ENCODE results near the gene ARMC2.

The ARMC2 gene

DNA sequence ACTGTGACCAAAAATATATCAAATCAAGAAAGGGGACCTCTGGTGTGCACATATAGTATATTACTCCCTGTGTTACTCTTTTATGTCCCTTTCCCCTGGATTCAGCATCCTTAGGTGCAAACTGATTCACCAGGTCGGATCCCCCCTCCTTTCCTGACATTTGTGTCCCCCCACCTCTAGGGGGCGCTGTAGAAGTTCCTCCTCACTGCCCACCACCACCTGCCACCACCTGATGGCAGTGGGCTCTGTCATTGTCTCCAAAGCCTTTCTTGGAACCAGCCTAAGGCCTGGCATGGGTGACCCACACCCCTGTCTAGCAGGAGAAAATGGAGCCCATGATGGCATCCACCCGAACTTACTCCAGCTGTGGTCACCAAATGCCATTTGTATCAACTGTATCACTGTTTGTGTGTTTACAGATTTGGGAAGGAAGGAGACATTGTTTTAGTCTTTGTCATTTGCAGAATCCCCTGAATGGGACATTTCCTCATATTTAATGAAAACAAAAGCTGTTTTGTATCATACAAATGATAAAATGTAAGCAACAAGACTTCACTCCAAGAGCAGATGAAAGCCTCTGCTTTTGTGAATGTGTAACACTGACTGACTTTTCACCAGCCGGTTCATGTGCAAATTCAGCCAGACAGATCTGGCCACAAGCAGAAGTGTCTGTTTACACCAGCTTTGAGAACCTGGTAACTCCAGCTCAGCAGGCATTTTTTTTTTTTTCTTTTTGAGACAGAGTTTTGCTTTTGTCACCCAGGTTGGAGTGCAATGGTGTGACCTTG, 66.2 kb downstream of the ARMC2 start:
- no peak overlapping the region for H3K4me3 ChIP-seq (ENCODE audit: low read length)
- TF ChIP-seq, protein P1, sequence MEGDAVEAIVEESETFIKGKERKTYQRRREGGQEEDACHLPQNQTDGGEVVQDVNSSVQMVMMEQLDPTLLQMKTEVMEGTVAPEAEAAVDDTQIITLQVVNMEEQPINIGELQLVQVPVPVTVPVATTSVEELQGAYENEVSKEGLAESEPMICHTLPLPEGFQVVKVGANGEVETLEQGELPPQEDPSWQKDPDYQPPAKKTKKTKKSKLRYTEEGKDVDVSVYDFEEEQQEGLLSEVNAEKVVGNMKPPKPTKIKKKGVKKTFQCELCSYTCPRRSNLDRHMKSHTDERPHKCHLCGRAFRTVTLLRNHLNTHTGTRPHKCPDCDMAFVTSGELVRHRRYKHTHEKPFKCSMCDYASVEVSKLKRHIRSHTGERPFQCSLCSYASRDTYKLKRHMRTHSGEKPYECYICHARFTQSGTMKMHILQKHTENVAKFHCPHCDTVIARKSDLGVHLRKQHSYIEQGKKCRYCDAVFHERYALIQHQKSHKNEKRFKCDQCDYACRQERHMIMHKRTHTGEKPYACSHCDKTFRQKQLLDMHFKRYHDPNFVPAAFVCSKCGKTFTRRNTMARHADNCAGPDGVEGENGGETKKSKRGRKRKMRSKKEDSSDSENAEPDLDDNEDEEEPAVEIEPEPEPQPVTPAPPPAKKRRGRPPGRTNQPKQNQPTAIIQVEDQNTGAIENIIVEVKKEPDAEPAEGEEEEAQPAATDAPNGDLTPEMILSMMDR (conservative IDR thresholded peaks at IDR 0.05; ENCODE audit: low read depth, low read length), result peak; percentile 50
- DNase-seq (ENCODE audit: low read depth), result no peak

DNA sequence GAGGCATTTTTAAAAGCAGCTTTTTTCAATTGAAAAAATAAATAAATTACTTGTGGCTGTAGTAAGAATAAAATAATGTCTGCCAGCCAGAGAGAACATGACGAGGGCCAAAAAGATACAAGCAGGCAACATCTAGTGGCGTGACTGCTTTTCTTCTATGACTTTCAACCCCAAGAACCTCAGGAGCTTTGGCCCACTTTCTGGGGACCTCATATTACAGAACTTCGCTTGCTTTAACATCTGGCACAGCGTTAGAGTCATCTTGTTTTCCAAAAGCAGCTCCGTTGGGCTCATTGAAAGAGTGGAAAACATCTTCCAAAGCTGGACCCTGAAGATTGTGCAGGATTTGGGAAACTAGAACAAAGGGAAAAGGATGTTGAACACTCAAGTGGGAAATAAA, 67.0 kb downstream of the ARMC2 start:
- TF ChIP-seq, protein P1 (conservative IDR thresholded peaks at IDR 0.05; ENCODE audit: low read depth, low read length), result no peak
- DNase-seq (ENCODE audit: low read depth), result no peak
- no peak overlapping the region for H3K4me3 ChIP-seq (ENCODE audit: low read length)

DNA sequence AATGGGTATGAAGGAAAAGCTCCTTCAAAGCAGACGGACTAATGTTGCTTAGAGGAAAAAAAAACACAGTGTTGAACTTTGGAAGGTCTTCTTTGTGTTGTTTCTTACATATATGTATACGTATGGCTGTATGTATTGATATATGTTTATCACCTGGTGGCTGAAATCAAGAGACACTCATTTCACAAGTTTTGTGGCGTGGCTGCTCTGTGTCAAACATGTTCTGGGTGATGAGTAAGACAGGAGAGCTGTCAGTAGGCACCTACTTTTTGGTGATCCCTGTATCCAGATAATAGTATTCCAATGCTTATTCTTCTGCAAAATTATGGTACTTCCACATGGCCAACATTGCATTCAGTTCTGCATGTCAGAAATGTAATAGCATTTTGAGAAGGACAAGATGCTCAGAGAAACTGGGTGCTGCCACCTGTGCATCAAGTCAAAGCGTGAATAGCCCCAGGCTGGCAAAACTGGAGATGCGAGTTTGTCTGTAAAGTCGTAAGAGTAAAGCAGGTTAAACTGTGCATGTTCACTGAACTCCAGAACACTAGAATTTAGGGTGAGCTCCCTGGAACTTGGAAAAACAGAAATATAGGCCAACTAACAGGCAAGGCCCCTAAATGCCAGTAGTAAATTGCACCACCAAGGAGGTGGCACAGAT, 67.9 kb downstream of the ARMC2 start:
- TF ChIP-seq, protein P1 (conservative IDR thresholded peaks at IDR 0.05; ENCODE audit: low read depth, low read length), result no peak
- no peak overlapping the region for H3K4me3 ChIP-seq (ENCODE audit: low read length)
- no peak for DNase-seq (ENCODE audit: low read depth)

DNA sequence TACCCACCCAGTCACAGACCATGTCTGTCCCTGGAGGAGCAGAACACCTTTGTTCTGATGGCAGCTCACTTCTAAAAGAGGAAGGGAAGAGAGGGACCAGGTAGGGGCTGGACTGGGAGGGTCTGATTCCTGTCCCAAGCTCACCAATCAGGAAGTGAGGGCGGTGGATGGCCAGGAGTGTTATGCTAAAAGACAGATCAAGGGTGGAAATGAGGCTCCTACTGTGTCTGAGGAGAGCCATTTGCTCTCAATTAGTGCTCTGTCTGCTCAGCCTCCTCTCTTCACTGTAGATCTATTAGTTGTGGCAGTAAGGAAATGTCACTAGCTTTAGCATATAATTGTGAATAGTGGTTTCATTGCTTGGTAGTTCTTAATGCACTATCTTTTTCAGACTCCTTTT, 72.5 kb downstream of the ARMC2 start:
- H3K4me3 ChIP-seq (ENCODE audit: low read length), result no peak overlapping the region
- TF ChIP-seq, protein P1 (conservative IDR thresholded peaks at IDR 0.05; ENCODE audit: low read depth, low read length), result no peak
- no peak for DNase-seq (ENCODE audit: low read depth)

DNA sequence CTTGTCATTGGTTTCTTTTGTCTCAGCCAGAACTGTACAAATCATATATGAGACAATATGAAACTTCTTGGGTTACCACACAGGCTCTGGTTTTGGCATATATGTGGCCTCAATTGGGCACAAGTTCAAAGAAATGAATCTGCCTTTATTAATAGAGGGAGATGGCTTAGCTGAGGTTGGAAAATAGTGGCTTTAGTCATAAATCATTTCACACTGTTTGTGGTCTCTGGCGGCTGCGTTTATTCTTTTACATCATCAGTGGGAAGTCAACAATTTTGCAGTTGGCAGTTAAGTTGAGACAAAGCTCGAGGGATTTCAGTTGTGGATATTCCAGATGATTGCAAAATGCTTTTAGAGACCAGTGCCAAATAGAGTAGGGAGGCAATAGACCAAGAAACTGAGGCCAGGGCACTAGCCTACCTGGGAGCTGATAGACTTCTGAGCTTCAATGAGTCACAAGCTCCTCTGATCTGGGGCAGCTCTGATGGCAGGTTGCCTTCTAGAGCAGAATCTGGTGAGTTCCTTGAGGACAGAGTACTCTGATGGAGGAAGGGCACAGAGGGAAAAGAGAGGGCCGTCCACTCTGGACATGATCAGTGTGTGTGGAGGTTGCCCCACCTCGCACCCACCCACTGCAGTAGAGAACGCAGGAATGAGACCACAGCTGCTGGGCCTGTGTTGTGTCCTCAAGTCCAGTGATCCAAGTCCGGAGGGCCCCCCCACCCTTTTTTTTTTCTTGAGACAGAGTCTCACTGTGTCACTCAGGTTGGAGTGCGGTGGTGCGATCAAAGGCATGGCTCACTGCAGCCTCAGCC, 73.5 kb downstream of the ARMC2 start:
- no peak for DNase-seq (ENCODE audit: low read depth)
- TF ChIP-seq, protein P1 (conservative IDR thresholded peaks at IDR 0.05; ENCODE audit: low read depth, low read length), result no peak
- no peak overlapping the region for H3K4me3 ChIP-seq (ENCODE audit: low read length)

DNA sequence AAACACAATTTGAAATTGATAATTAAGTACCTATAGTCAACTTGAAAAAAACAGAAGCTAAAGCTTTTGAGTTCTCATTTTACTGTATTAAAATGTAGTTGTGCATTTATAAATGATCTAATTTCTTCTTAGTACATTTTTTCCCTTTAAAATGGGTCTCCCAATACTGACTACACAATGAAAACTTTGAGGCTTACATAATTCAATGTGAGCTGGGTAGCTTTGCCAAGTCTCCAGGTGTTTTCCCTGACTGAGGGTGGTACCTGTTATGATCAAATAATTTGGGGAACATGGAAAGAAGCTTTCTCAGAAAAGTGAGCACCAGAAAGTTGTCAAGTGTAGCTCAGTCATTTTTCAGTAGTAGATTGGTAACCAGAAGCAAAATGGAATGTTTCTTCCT, 74.3 kb downstream of the ARMC2 start:
- DNase-seq (ENCODE audit: low read depth), result no peak
- H3K4me3 ChIP-seq (ENCODE audit: low read length), result no peak overlapping the region
- TF ChIP-seq, protein P1 (conservative IDR thresholded peaks at IDR 0.05; ENCODE audit: low read depth, low read length), result no peak

All from retinal pigment epithelial cell (primary cell).